Measurements from ENCODE around the gene GPR157.

DNA sequence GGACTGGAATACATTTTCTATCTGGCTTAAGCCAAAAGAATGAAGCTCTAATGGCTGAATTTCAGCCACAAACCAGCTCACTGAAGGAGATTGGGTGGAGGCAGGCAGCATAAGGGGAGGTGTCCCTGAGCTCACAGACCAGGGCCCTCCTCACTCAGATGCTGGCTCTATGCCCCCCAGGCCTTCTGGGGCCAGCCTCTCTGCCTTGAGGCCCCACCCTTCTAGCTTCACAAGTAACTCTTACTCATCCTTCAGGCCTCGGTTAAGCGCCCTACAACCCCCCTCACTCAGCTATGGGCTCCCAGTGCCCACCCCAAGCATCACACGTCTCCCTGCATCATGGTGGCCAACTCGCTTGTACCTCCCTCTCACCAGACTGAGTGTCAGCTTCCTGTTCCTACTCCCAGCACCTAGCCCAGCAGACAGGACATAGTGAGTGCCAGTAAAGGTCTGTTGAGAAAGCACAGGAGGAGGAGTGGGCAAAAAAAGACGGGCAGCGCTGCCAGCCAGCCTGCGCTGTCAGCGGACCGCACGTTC is 40.8 kb upstream of the GPR157 start:
- TF ChIP-seq CTCF (IDR thresholded peaks at IDR 0.05; ENCODE audit: borderline replicate concordance, extremely low read depth, low read length, poor library complexity, severe bottlenecking) (no peak), EZH2 (IDR thresholded peaks at IDR 0.05; ENCODE audit: borderline replicate concordance, low read depth, low read length, severe bottlenecking) (no peak)

Measured in DND-41 (cell line).